Measurements from ENCODE around the gene EHBP1L1. TPM values are rescaled to one million over a fixed set of nuclear protein-coding genes. Genes with fewer than 3 reads are reported as not detected.
A peak's percentile ranks its signal among the peaks of the same experiment; 100 is the strongest.

Gene EHBP1L1
- total RNA-seq, 1 donor from 2014 or later: 42.6 TPM

DNA sequence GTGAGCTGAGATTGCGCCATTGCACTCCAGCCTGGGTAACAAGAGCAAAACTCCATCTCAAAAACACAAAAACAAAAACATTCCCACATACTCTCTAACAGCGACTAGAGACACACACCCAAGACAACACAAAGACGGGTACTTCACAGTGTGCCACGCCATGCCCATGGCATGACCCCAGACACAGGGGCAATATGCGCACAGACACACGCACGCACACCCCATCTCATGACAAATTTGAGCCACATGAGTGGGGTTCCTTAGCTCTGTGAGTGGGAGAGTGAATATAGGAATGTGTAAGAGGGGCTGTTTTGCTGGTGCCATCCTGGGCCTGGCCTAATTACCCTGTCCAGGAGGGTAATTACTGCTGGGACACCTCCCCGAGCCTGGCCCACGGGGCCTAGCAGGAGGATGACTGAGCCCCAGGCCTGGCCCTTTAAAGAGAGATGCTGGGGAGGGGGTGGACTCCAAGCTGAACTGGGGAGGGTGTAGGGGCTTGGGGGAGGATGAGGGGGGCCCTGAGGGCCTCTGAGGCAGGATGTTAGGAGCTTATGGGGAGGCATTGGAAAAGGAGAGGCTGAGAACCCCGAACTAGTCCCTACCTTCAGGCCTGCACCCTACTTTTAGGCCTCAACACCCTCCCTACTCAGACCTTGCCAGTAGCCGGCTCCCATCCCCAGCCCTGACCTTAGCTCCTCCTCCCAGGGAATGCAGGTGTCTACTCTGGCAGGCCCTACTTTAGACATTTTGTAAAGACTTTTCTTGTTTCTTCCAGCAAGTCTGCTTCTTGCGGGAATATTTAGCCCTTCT is 19.2 kb upstream of the EHBP1L1 start:
- H3K4me1 Mint-ChIP-seq (ENCODE audit: unreplicated experiment): peaks cover 70% of the 10 kb centered on the region
- no peak for DNase-seq (ENCODE audit: extremely low spot score, unreplicated experiment)
- no peaks in the 10 kb centered on the region for H3K27me3 Mint-ChIP-seq (ENCODE audit: unreplicated experiment)
- no peaks in the 10 kb centered on the region for H3K9me3 Mint-ChIP-seq (ENCODE audit: unreplicated experiment)
- H3K4me3 Mint-ChIP-seq (ENCODE audit: unreplicated experiment): peak overlapping the region; percentile 81
- TF ChIP-seq, protein P1, sequence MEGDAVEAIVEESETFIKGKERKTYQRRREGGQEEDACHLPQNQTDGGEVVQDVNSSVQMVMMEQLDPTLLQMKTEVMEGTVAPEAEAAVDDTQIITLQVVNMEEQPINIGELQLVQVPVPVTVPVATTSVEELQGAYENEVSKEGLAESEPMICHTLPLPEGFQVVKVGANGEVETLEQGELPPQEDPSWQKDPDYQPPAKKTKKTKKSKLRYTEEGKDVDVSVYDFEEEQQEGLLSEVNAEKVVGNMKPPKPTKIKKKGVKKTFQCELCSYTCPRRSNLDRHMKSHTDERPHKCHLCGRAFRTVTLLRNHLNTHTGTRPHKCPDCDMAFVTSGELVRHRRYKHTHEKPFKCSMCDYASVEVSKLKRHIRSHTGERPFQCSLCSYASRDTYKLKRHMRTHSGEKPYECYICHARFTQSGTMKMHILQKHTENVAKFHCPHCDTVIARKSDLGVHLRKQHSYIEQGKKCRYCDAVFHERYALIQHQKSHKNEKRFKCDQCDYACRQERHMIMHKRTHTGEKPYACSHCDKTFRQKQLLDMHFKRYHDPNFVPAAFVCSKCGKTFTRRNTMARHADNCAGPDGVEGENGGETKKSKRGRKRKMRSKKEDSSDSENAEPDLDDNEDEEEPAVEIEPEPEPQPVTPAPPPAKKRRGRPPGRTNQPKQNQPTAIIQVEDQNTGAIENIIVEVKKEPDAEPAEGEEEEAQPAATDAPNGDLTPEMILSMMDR (IDR thresholded peaks at IDR 0.05): no peak
- H3K36me3 Mint-ChIP-seq (ENCODE audit: unreplicated experiment): peaks cover 11% of the 10 kb centered on the region
- peak overlapping the region; percentile 96 for H3K27ac Mint-ChIP-seq (ENCODE audit: unreplicated experiment)

DNA sequence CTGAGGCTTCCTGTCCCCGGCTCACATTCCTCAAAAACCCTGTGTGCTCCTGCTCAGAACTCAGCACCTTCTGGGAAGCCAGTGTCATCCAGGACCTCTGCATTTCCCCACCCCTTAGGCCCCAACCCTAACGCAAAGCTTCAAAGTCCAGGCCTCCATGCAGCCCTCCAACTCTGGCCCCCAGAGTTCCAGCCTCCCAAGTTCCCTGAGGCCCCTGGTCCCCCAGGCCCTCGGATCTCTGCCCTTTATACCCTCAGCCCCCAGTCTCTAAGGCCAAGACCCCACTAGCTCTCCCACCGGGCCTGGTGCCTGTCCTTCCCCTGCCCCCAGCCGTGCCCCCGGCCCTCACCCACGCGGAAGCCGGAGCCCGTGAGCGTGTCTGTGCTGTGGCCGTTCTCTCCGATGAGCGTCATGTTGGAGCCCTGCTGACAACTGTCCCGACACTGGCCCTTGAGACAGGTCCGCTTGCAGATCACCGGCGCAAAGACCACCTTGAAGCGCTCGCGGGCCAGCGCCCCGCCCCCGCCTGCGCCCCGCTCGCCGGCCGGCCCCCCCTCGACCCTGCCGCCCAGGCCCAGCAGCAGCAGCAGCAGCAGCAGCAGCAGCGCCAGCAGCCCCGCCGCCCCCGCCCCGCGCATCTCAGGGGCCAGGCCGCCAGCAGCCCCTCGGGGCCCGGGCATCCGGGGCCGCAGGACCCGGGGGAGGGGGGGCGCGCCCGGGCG is 18.4 kb upstream of the EHBP1L1 start:
- no peak for DNase-seq (ENCODE audit: extremely low spot score, unreplicated experiment)
- Mint-ChIP-seq H3K4me1 (ENCODE audit: unreplicated experiment) (peaks cover 70% of the 10 kb centered on the region), H3K27ac (ENCODE audit: unreplicated experiment) (peak overlapping the region; percentile 96), H3K27me3 (ENCODE audit: unreplicated experiment) (no peaks in the 10 kb centered on the region), H3K4me3 (ENCODE audit: unreplicated experiment) (peak overlapping the region; percentile 81), H3K9me3 (ENCODE audit: unreplicated experiment) (no peaks in the 10 kb centered on the region), H3K36me3 (ENCODE audit: unreplicated experiment) (peaks cover 6% of the 10 kb centered on the region)
- TF ChIP-seq, protein P1 (IDR thresholded peaks at IDR 0.05): no peak

DNA sequence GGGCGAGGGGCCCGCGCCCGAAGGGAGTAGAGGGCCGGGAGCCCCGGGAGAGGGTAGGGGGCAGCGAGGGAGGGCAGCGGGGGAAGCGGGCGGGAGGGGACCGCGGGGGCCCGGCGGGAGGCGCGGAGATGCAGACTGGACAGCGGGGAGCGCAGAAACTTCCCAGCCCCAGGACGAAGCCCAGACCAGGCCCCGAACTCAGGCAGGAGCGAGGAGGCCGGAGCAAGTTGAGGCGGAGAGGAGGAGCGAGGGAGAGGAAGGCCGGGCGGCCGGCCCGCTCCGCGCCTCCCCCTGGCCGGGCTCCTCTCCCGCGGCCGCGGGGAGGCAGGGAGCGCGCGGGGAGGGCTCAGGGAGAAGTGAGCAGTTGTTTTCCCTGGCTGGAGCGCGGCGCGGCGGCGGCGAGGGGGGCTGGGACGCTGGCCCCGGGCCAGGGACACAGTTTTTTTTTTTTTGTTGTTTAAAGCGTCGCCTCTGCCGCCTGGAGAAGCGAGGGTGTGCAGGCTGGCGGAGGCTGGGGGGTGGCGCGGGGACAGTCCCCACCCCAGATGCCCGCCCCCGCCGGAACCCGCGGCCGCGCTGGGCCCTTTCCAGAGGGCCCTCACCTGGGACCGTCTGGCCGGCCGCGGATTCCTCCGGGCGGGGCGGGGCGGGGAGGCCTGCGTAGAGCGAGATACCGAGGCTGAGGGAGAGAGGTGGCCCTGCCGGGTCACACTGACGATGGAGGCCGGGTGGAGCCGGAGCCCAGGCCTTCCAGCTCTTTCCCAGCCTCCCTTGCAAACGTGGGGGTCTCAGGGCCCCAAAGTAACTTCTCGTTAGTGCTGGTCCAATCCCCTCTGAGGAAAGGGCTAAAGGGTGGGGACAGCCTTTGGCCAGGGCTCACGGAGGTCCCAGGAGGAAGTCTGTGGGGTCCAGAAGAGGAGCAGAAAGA is 17.6 kb upstream of the EHBP1L1 start, which contains the start of gene LTBP3:
Gene LTBP3, minus strand, starts transcription at position 358 of the 928 bp plus-strand sequence. CDS start 400 bp downstream, outside the sequence.
- Mint-ChIP-seq H3K4me3 (ENCODE audit: unreplicated experiment) (peak within 1 kb of the TSS; percentile 81), H3K4me1 (ENCODE audit: unreplicated experiment) (peaks cover 69% of the 10 kb centered on the region), H3K36me3 (ENCODE audit: unreplicated experiment) (peaks cover 4% of the 10 kb centered on the region), H3K9me3 (ENCODE audit: unreplicated experiment) (no peaks in the 10 kb centered on the region), H3K27ac (ENCODE audit: unreplicated experiment) (peak within 1 kb of the TSS; percentile 96), H3K27me3 (ENCODE audit: unreplicated experiment) (no peaks in the 10 kb centered on the region)
- peak; percentile 94 for DNase-seq (ENCODE audit: extremely low spot score, unreplicated experiment)
- TF ChIP-seq, protein P1 (IDR thresholded peaks at IDR 0.05): peak; percentile 22

DNA sequence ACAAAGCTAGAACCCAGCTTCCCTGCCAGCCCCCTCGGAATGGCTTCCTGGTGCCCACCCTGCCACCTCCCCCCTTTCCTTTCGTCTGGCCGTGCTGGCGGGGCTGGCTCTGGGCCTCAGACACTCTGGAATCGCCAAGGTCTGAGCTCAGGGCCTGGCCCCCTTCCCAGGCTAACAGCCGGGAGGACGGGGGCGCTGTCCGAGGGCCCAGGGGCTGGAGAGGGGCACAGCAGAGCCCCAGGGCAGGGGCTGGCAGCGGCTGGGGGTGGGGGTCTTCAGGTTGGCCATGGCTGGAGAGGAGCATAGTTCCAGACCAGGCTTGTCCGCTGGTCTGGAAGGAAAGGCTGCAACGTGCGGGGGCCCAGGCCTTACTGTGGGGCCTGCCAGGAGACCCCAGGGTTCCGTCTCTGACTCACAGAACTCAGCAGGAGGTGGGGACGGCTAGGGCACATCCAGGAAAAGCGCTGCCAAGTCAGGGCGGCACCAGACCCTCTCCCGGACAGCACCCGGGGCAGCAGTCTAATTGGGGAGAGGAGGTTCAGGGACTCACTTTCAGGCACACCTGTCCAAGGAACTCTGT is 16.8 kb upstream of the EHBP1L1 start:
- H3K4me1 Mint-ChIP-seq (ENCODE audit: unreplicated experiment): peaks cover 69% of the 10 kb centered on the region
- H3K9me3 Mint-ChIP-seq (ENCODE audit: unreplicated experiment): no peaks in the 10 kb centered on the region
- no peaks in the 10 kb centered on the region for H3K27me3 Mint-ChIP-seq (ENCODE audit: unreplicated experiment)
- H3K4me3 Mint-ChIP-seq (ENCODE audit: unreplicated experiment): peak overlapping the region; percentile 54
- TF ChIP-seq, protein P1 (IDR thresholded peaks at IDR 0.05): no peak
- peak overlapping the region; percentile 94 for H3K27ac Mint-ChIP-seq (ENCODE audit: unreplicated experiment)
- DNase-seq (ENCODE audit: extremely low spot score, unreplicated experiment): no peak
- H3K36me3 Mint-ChIP-seq (ENCODE audit: unreplicated experiment): peaks cover 4% of the 10 kb centered on the region

Data from osteocyte (in vitro differentiated cells).